ENCODE measurements around the gene ACAT2.
"Not testable (repeated sequence)": the region's sequence is repeated elsewhere in the genome, so short reads cannot be mapped to it uniquely, and the experiment has no call there.

Gene ACAT2

GRCh38 chr6:159816775-159817174 lies 54.9 kb downstream of the ACAT2 start:
- DNase-seq = not testable (repeated sequence)

- no peak for DNase-seq
These were observed 56.3 kb downstream of the ACAT2 start for GRCh38 chr6:159817951-159818739.

GRCh38 chr6:159819098-159819497 lies 57.3 kb downstream of the ACAT2 start:
- DNase-seq = no peak

- DNase-seq = no peak
These were observed 58.2 kb downstream of the ACAT2 start for GRCh38 chr6:159819932-159820640.

GRCh38 chr6:159821122-159821521 lies 59.3 kb downstream of the ACAT2 start:
- DNase-seq = no peak

GRCh38 chr6:159821726-159822125 lies 59.9 kb downstream of the ACAT2 start:
- DNase-seq = no peak

- no peak for DNase-seq
These were observed 62.1 kb downstream of the ACAT2 start for GRCh38 chr6:159823953-159824352.

- not testable (repeated sequence) for DNase-seq
These were observed 62.8 kb downstream of the ACAT2 start for GRCh38 chr6:159824690-159825089.

- no peak for DNase-seq
These were observed 64.2 kb downstream of the ACAT2 start for GRCh38 chr6:159826004-159826403.

- DNase-seq = peak; percentile 49
These were observed 65.3 kb downstream of the ACAT2 start for GRCh38 chr6:159826968-159827647.

GRCh38 chr6:159828074-159828473 lies 66.2 kb downstream of the ACAT2 start:
- DNase-seq = no peak

All from right hindlimb (tissue), 1 donor.